ENCODE results near the gene TTC9C. TPM values are rescaled to one million over a fixed set of nuclear protein-coding genes. Genes with fewer than 3 reads are reported as not detected.

TTC9C gene
- total and polyA plus RNA-seq, 2 of the 13 experiments (the other 11 are each of a cell fraction or from before 2014, with no cell fraction given) = 28.0 to 36.4 TPM

DNA sequence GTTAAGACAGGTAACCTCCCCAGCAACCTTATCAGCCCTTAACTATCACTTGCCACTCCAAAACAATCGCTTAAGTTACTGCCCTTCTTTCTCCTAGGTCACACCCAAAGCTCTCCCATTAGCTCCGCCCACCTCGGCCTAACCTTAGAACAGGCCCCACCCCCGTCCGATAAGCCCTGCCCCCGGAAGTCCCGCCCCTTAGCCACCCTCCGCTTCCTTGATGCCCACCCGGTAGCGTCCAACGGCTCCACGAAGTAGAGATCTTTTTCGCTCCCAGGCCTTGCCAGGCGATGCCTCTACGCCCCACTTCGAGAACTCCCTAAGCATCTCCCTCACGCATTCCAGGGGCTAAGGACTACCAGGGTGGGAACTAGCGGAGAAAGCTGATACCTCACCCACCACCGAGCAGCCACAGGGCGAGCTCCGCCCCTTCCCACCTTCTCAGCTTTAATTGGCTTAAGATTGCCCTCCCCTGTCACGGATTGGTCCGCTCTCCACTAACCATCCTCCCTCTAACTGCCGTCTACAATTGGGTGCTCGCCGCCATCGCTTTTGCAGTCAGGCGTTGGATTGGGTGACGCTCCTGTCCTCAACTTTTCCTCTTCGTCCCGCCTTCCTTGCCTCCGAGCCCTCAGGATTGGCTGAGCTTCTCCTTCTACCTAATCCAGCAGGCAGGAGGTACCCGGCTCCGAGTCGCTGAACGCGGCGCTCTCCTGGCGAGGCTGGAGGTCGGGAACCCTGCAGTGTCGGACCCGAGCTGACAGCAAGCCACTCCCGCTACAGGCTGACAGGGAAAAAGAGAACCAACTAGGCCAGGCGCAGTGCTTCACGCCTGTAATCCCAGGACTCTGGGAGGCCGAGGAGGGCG is 25.7 kb downstream of the TTC9C start, which contains the start of gene ZBTB3 (continued):
- TF ChIP-seq, protein P1, sequence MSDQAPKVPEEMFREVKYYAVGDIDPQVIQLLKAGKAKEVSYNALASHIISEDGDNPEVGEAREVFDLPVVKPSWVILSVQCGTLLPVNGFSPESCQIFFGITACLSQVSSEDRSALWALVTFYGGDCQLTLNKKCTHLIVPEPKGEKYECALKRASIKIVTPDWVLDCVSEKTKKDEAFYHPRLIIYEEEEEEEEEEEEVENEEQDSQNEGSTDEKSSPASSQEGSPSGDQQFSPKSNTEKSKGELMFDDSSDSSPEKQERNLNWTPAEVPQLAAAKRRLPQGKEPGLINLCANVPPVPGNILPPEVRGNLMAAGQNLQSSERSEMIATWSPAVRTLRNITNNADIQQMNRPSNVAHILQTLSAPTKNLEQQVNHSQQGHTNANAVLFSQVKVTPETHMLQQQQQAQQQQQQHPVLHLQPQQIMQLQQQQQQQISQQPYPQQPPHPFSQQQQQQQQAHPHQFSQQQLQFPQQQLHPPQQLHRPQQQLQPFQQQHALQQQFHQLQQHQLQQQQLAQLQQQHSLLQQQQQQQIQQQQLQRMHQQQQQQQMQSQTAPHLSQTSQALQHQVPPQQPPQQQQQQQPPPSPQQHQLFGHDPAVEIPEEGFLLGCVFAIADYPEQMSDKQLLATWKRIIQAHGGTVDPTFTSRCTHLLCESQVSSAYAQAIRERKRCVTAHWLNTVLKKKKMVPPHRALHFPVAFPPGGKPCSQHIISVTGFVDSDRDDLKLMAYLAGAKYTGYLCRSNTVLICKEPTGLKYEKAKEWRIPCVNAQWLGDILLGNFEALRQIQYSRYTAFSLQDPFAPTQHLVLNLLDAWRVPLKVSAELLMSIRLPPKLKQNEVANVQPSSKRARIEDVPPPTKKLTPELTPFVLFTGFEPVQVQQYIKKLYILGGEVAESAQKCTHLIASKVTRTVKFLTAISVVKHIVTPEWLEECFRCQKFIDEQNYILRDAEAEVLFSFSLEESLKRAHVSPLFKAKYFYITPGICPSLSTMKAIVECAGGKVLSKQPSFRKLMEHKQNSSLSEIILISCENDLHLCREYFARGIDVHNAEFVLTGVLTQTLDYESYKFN (CRISPR knock-in tag; conservative IDR thresholded peaks at IDR 0.05) = peak; percentile 40; the same call in 1 of the 2 replicates
- peak; percentile 82 for TF ChIP-seq THAP9 (CRISPR knock-in tag; IDR thresholded peaks at IDR 0.05; ENCODE audit: borderline replicate concordance)
- no peak for TF ChIP-seq ZNF546 (CRISPR knock-in tag; conservative IDR thresholded peaks at IDR 0.05)
- peak; percentile 79; the same call in 1 of the 2 replicates for TF ChIP-seq MEIS1 (CRISPR knock-in tag; IDR thresholded peaks at IDR 0.05; ENCODE audit: borderline replicate concordance)
- peak; percentile 83 for TF ChIP-seq DRAP1 (CRISPR knock-in tag; IDR thresholded peaks at IDR 0.05)
- peak; percentile 61 for TF ChIP-seq IKZF4 (CRISPR knock-in tag; IDR thresholded peaks at IDR 0.05; ENCODE audit: borderline replicate concordance, low read depth, not compliant biosample characterization)
- peak; percentile 22; the same call in 1 of the 2 replicates for TF ChIP-seq MYC (CRISPR knock-in tag; IDR thresholded peaks at IDR 0.05; ENCODE audit: borderline replicate concordance)
- no peak for TF ChIP-seq HOXA7 (CRISPR knock-in tag; IDR thresholded peaks at IDR 0.05)
- TF ChIP-seq ZSCAN22 (CRISPR knock-in tag; IDR thresholded peaks at IDR 0.05) = no peak
- peak; percentile 45; the same call in 1 of the 2 replicates for TF ChIP-seq SIN3A (IDR thresholded peaks at IDR 0.05; ENCODE audit: borderline replicate concordance, low read depth, low read length)
- 0 out of 2 replicates have a peak, but pooled peaks have one; percentile 8 for TF ChIP-seq ZNF891 (CRISPR knock-in tag; IDR thresholded peaks at IDR 0.05)
- peak; percentile 55; the same call in 1 of the 2 replicates for TF ChIP-seq ZFX (CRISPR knock-in tag; IDR thresholded peaks at IDR 0.05; ENCODE audit: low read depth)
- TF ChIP-seq FOXC1 (CRISPR knock-in tag; IDR thresholded peaks at IDR 0.05; ENCODE audit: borderline replicate concordance) = peak; percentile 72; the same call in 1 of the 2 replicates
- 0 out of 2 replicates have a peak, but pooled peaks have one; percentile 27 for TF ChIP-seq KLF9 (CRISPR knock-in tag; IDR thresholded peaks at IDR 0.05; ENCODE audit: low read depth)
- peak; percentile 53; the same call in 1 of the 2 replicates for TF ChIP-seq MEF2D (CRISPR knock-in tag; IDR thresholded peaks at IDR 0.05)
- TF ChIP-seq POLR2A (IDR thresholded peaks at IDR 0.05; ENCODE audit: insufficient read depth in 1 of 2, low read depth in 2 of 2, low read length in 2 of 2) = peak; percentile 83 to 88
- TF ChIP-seq, protein P2, sequence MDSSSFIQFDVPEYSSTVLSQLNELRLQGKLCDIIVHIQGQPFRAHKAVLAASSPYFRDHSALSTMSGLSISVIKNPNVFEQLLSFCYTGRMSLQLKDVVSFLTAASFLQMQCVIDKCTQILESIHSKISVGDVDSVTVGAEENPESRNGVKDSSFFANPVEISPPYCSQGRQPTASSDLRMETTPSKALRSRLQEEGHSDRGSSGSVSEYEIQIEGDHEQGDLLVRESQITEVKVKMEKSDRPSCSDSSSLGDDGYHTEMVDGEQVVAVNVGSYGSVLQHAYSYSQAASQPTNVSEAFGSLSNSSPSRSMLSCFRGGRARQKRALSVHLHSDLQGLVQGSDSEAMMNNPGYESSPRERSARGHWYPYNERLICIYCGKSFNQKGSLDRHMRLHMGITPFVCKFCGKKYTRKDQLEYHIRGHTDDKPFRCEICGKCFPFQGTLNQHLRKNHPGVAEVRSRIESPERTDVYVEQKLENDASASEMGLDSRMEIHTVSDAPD (CRISPR knock-in tag; IDR thresholded peaks at IDR 0.05) = no peak
- TF ChIP-seq, protein P3, sequence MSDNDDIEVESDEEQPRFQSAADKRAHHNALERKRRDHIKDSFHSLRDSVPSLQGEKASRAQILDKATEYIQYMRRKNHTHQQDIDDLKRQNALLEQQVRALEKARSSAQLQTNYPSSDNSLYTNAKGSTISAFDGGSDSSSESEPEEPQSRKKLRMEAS (IDR thresholded peaks at IDR 0.05) = peak; percentile 74
- peak; percentile 52 for TF ChIP-seq YEATS2 (CRISPR knock-in tag; IDR thresholded peaks at IDR 0.05; ENCODE audit: borderline replicate concordance)
- peak; percentile 64 for TF ChIP-seq ZMYM4 (CRISPR knock-in tag; IDR thresholded peaks at IDR 0.05)
